H4 (cell line): Measurements from ENCODE around the gene MIS12. TPM values are rescaled to one million over a fixed set of nuclear protein-coding genes. Genes with fewer than 3 reads are reported as not detected.

ENCODE experiments used
- DNase-seq: peaks from one replicate; pipeline ENCODE4 v3.0.0-alpha.2; 2015; ENCODE audit warnings: low spot score
- total RNA-seq: library from RNA; depleted of rRNA; stranded (reverse); fragments of >200 nt; shearing (Covaris generic); gene quantifications from 2 replicates; pipeline ENCODE4 v1.2.3, GENCODE V29; 2014; rRNA removed

The MIS12 gene
- total RNA-seq: 22.4 and 22.9 TPM in 2 replicates

GRCh38 chr17:5486206-5487124, at the start of gene MIS12:
MIS12 (plus strand) TSS chr17:5486566; CDS start chr17:5488863, 2,297 bp downstream.
- peak; percentile 96 for DNase-seq

GRCh38 chr17:5437721-5438317, 48.5 kb upstream of the MIS12 start:
- DNase-seq: no peak

GRCh38 chr17:5438716-5439445, 47.5 kb upstream of the MIS12 start, which contains the start of gene C1QBP:
C1QBP (minus strand) TSS chr17:5439155; CDS start chr17:5439073, 82 bp downstream.
- DNase-seq: peak; percentile 71

GRCh38 chr17:5439446-5439764, 47.0 kb upstream of the MIS12 start:
- no peak for DNase-seq

- no peak for DNase-seq
These were observed 42.6 kb upstream of the MIS12 start for GRCh38 chr17:5443728-5444127.

- DNase-seq: no peak
These were observed 42.2 kb upstream of the MIS12 start for GRCh38 chr17:5444209-5444608.

- DNase-seq: no peak
These were observed 39.6 kb upstream of the MIS12 start for GRCh38 chr17:5446786-5447185.

- DNase-seq: no peak
These were observed 21.5 kb upstream of the MIS12 start for GRCh38 chr17:5464717-5465507.

- DNase-seq: no peak
These were observed 20.1 kb upstream of the MIS12 start for GRCh38 chr17:5466295-5466694.

GRCh38 chr17:5467416-5467815, 18.9 kb upstream of the MIS12 start:
- DNase-seq: no peak

- no peak for DNase-seq
These were observed 18.3 kb upstream of the MIS12 start for GRCh38 chr17:5468075-5468473.

GRCh38 chr17:5472511-5472910, 13.9 kb upstream of the MIS12 start:
- DNase-seq: no peak

GRCh38 chr17:5473906-5474305, 12.5 kb upstream of the MIS12 start:
- DNase-seq: no peak

- DNase-seq: no peak
These were observed 7.4 kb upstream of the MIS12 start for GRCh38 chr17:5478992-5479391.

- no peak for DNase-seq
These were observed 5.4 kb upstream of the MIS12 start for GRCh38 chr17:5480962-5481361.

GRCh38 chr17:5481451-5481850, 4.9 kb upstream of the MIS12 start:
- DNase-seq: no peak

- DNase-seq: no peak
These were observed 828 bp upstream of the MIS12 start, which contains the start of gene DERL2 for GRCh38 chr17:5485270-5486205. DERL2 (minus strand) TSS chr17:5486178; CDS start chr17:5486161, 17 bp downstream.

- DNase-seq: no peak
These were observed 2.4 kb downstream of the MIS12 start for GRCh38 chr17:5488752-5489151.

GRCh38 chr17:5492970-5493369, 6.6 kb downstream of the MIS12 start:
- no peak for DNase-seq

- DNase-seq: no peak
These were observed 13.3 kb downstream of the MIS12 start for GRCh38 chr17:5499476-5500231.
